GM18511 (cell line): ENCODE data around the gene PKNOX2.

Source experiments
- ATAC-seq: cut with Tn5 transposase; IDR thresholded peaks from one replicate; pipeline ENCODE4 v1.9.1; 2021; ENCODE audit warnings: mild to moderate bottlenecking, moderate library complexity; ENCODE audit not compliant: unreplicated experiment

Gene PKNOX2

GRCh38 chr11:125306476-125306875 is 141.9 kb downstream of the PKNOX2 start:
- no peak for ATAC-seq

- ATAC-seq: no peak
Observed at GRCh38 chr11:125308246-125308645, 143.7 kb downstream of the PKNOX2 start.

- ATAC-seq: no peak
Observed at GRCh38 chr11:125312391-125312790, 147.8 kb downstream of the PKNOX2 start.

- no peak for ATAC-seq
Observed at GRCh38 chr11:125312812-125313211, 148.3 kb downstream of the PKNOX2 start.

- ATAC-seq: no peak
Observed at GRCh38 chr11:125313271-125314219, 149.0 kb downstream of the PKNOX2 start.

GRCh38 chr11:125314276-125315078 is 149.9 kb downstream of the PKNOX2 start:
- no peak for ATAC-seq

GRCh38 chr11:125315079-125315740 is 150.7 kb downstream of the PKNOX2 start:
- ATAC-seq: no peak

- ATAC-seq: no peak
Observed at GRCh38 chr11:125317416-125317815, 152.9 kb downstream of the PKNOX2 start.

- no peak for ATAC-seq
Observed at GRCh38 chr11:125319649-125320048, 155.1 kb downstream of the PKNOX2 start.

- ATAC-seq: no peak
Observed at GRCh38 chr11:125320347-125321076, 156.0 kb downstream of the PKNOX2 start.

GRCh38 chr11:125322289-125322688 is 157.7 kb downstream of the PKNOX2 start:
- no peak for ATAC-seq

GRCh38 chr11:125325196-125325595 is 160.6 kb downstream of the PKNOX2 start:
- no peak for ATAC-seq

- ATAC-seq: no peak
Observed at GRCh38 chr11:125326126-125326525, 161.6 kb downstream of the PKNOX2 start.

GRCh38 chr11:125327518-125328224 is 163.1 kb downstream of the PKNOX2 start:
- ATAC-seq: no peak

- ATAC-seq: no peak
Observed at GRCh38 chr11:125328225-125328580, 163.7 kb downstream of the PKNOX2 start.

GRCh38 chr11:125329786-125330185 is 165.2 kb downstream of the PKNOX2 start:
- ATAC-seq: no peak

GRCh38 chr11:125330462-125331325 is 166.1 kb downstream of the PKNOX2 start:
- no peak for ATAC-seq

- ATAC-seq: no peak
Observed at GRCh38 chr11:125331357-125332035, 166.9 kb downstream of the PKNOX2 start.

- no peak for ATAC-seq
Observed at GRCh38 chr11:125332821-125333220, 168.3 kb downstream of the PKNOX2 start.
